Measurements from ENCODE around the gene WNK4. TPM values are rescaled to one million over a fixed set of nuclear protein-coding genes. Genes with fewer than 3 reads are reported as not detected.

Gene WNK4
- total and polyA plus RNA-seq, 10 of the 15 experiments (the other 5 are each of a cell fraction or from before 2014, with no cell fraction given), result 0.06 to 0.29 (median 0.13) TPM; not detected in 5

- TF ChIP-seq ZNF687 (IDR thresholded peaks at IDR 0.05) (peak; percentile 63), CEBPB (IDR thresholded peaks at IDR 0.05; ENCODE audit: borderline replicate concordance in 1 of 2, low read depth in 2 of 2, low read length in 2 of 2) (no peak), RELB (IDR thresholded peaks at IDR 0.05; ENCODE audit: low read depth) (peak; percentile 91), ASH2L (IDR thresholded peaks at IDR 0.05; ENCODE audit: borderline replicate concordance, low read depth) (no peak), CHD1 (IDR thresholded peaks at IDR 0.05; ENCODE audit: low read depth, low read length) (no peak), IKZF2 (IDR thresholded peaks at IDR 0.05) (peak; percentile 17 to 53), STAT3 (IDR thresholded peaks at IDR 0.05; ENCODE audit: low read depth, low read length) (no peak), ZBTB11 (CRISPR knock-in tag; IDR thresholded peaks at IDR 0.05) (peak; percentile 92), MYC (IDR thresholded peaks at IDR 0.05; ENCODE audit: insufficient read depth, insufficient read length, insufficient replicate concordance, low read length, severe bottlenecking) (no peak), BHLHE40 (IDR thresholded peaks at IDR 0.05; ENCODE audit: borderline replicate concordance in 1 of 2, low read depth in 2 of 2, low read length in 1 of 2) (peak; percentile 22 to 37; a peak in 1 of 4 replicates), LARP7 (IDR thresholded peaks at IDR 0.05) (peak; percentile 66), USF2 (IDR thresholded peaks at IDR 0.05; ENCODE audit: borderline replicate concordance, low read depth, low read length) (no peak), NFXL1 (IDR thresholded peaks at IDR 0.05; ENCODE audit: borderline replicate concordance) (no peak), TAF1 (IDR thresholded peaks at IDR 0.05; ENCODE audit: borderline replicate concordance, low read depth, low read length) (peak; percentile 99)
Measured at GRCh38 chr17:42773290-42774035, 6.9 kb upstream of the WNK4 start, which contains the start of gene VPS25 (continued).

Measured in GM12878 (cell line).